Activated CD4-positive, alpha-beta T cell treated with anti-CD3 and anti-CD28 coated beads for 4 hours (primary cell): ENCODE results near the gene GRIP1.

ENCODE experiments used
- DNase-seq, 2 donors: peaks; one replicate each; pipeline ENCODE4 v3.0.0-alpha.2; 2020

GRIP1 gene

DNA sequence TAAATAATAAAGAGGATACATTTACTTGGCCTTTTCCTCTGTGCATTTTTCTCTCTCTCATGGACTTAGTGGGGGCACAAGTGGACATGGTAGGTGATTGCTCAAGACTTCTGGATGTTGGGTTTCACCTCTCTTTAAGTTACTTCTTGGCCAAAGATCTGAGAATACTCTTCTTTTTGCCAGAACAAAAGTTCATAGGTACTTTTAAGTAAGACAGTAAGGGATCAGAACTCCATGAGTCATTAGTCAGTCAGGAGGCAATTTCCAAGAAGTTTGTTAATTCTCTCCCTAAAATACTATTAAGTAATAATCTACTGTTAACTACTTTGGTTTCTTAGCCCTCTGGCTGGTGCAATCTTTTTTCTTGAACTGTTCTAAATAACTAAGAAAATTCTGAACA is 84.2 kb downstream of the GRIP1 start:
- DNase-seq: no peak

DNA sequence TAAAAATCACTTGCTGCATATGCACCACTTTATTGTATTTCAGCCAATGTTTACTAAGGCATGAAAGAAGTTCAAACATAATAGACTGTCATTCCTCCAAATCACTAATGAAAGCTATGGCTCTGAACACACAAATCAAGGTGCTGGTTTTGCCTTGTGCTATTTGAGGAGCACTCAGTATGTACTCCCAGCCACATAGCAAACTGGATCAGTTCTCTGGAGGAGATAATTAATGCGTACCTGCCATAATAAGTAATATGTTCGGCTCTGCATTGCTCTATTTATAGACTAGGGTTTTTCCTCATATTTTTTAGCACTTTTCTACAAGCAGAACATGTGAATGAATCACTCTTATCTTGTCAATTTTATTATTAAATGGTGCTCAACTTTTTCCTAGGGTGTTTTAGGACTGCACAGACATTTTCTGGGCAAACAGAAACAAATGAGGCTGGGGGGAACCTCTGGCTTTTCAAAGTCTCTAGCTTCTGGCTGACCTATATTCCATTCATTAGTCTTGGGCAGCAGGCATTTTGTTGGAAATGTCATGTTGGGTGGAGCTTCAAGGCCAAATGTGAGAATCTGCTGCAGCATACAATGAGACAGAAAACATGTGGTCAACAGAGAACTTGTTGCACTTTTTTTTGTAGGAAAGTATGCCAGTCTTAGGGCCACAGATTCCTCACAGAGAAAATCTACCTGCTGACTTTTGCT is 88.4 kb downstream of the GRIP1 start:
- no peak for DNase-seq

DNA sequence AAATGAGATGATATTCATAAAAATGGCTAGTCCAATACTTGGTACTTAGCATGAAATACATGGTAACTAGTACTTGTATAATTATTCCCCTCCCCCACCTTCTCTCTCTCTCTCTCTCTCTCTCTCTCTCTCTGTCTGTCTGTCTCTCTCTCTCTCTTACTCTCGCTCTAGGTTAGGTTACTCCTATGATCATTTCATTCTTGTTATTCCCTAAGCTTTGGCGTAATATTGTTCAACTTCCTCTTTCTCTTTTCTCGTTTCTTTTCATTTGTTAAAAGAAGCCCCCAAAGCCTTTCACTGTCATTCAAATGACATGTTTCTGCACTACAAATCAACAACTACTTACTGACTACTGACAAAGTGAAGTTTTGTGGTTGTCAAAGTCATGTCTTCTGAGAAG is 89.8 kb downstream of the GRIP1 start:
- no peak for DNase-seq

DNA sequence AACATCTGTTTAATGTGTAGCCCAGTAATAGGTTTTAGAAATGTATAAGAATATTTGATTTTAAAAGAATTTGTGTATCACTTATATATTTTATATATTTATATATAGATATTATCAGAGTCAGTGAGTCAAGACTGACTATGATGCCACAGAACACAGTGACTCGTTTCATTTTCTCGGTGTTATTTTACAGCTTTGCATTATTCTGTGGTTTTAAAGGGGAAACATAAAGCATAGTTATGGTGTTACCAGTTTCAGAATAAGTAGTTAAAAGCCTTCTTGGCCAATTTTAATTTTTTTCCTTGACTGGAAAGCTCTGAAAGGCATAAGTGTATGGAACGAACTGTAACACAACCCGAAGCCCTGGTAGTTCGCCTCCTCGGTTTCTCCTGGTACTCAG is 91.0 kb downstream of the GRIP1 start:
- DNase-seq: no peak

DNA sequence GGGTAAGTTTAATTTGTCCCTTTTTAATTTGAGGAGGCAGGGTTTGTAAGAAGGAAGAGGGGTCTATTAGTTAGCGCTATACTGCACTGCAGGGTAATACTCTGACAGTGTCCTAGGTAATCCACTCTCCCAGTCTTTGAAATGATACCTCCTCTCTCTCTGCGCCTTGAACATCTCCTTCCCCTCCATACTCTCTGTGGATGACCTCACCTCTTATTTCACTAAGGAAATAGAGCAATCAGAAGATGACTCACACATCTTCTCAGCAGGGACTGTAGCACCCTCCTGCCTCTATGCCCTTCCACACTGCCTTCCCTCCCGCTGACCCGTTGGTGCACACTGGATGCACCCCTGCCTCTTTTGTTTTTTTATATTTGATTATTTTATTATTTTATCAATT is 94.2 kb downstream of the GRIP1 start:
- DNase-seq: no peak

DNA sequence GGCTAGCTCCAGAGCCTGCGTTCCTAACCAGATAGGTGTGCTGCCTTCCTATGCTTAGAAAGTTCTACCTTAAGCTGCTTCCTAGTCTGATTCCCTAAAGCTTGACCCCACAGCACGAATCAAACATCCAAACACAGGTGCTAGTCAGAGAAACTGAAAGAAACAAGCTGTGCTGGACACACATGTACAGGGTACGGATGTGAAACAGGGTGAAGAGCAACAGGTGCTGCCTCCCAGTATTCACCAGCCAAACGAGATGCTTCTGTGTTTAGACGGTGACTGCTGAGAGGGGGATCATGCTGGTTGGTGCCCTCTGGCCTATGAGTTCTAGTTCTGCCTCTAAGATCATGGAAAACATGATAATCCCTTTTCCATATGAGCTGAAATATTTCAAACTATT is 105.3 kb downstream of the GRIP1 start:
- no peak for DNase-seq

DNA sequence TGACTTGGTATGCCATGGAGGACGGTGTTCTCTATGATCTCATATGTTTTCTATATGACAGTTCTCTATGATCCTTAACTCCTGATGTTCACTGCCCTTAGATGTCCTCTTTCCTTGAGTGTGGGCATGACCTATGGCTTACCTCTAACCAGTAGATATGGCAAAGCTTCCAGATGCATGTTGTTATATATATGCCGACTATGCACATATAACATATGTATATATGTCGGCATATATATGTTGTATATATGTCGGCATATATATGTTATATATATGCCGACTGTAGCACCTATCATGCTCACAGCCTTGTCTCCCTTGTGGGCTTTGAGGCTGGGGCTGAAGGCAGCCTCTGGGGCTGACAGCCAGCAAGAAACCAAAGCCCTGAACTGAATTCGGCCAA is 106.0 kb downstream of the GRIP1 start:
- no peak for DNase-seq

DNA sequence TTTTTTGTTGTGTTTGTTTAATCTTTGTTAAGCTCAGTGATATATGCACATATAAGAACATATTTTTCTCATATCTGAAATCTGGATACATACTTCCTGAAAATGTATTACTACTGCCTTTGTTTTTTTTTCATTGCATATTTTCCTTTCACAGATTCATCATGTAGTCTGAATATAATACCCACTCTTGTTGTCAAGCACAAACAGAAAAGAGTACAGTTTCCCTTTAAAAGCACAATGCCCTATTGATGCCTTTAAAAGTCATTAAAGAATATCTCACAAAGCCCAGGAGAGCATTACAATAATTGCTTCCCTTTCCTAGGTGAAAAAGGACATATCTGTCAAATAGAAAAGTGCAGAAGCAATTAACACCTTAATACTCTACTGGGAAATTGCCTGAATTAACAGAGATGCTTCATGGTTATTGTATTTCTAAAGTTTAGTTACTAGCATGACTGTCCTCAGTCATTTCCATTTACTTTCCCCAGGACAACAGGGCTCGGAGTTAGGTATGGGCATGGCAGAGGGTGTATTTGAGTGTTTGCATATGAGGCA is 107.4 kb downstream of the GRIP1 start:
- DNase-seq: no peak

DNA sequence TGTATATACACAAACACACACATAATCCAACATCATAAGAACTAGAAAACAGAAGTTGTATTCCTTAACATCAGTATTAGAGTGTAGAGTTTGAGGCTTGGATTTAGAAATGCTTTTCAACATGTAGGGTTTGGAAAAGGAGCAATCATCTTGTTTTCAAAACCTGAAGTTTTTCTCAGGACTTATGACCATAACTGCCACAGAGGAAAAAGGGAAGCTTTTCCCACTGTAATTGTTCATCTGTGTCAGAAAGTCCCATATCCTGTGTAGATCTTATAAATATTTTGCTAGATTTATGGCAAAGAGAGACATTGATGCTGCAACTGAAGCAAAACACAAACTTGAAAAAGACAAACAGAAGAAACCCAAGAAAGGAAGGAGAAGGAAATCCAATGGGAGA is 115.7 kb downstream of the GRIP1 start:
- DNase-seq: no peak

DNA sequence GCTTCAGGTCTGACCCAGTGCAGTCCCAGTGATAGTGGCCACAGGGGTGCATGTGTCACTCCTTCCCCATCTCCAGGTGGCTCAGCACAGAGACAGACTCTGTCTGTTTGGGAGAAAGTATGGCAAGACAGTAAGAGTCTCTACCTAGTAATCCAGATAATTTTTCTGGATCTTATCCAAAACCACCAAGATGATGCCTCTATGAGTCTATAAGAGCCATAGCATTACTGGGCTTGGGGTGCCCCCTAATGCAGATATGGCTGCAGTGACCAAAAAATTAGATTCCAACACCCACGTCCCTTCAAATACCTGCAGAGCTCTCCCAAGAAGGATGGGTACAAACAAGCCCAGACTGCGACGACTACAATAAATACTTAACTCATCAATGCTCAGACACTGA is 123.8 kb downstream of the GRIP1 start:
- DNase-seq: no peak

DNA sequence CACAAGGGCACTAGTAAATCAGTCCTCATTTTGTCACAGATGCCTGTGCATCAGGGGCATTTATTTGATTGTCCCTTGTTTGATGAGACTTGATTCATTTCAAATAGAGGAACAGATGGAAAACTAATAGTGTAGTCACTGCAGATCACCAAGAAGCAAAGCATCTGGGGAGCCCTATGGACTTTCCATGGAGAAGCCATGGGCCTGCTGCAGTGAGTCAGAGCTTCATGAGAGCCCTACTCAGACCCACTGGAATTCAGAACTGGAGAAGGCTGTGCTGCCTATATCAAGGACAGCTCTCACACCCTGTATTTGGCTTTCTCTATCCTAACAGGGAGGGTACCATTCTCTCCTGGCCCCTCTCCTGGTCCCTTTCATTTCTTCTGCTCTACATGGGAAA is 126.2 kb downstream of the GRIP1 start:
- no peak for DNase-seq

DNA sequence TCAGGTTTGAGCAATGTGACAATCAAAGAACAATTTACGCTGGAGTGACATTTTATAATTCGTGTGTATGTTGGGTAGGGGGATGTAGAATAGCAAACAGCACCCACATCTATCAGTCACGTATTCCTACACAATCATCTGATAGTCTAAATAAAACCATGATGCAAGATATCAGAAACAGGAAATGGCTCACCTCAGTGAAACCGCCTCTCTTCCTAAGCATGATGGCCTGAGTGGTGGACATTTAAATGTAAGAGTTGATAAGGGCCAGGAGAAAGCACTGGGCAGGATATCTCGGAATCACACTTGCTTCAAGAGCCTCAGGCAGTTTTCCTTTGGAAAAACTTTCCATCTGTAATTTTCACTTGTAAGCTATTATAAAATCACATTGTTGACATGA is 128.2 kb downstream of the GRIP1 start:
- no peak for DNase-seq

DNA sequence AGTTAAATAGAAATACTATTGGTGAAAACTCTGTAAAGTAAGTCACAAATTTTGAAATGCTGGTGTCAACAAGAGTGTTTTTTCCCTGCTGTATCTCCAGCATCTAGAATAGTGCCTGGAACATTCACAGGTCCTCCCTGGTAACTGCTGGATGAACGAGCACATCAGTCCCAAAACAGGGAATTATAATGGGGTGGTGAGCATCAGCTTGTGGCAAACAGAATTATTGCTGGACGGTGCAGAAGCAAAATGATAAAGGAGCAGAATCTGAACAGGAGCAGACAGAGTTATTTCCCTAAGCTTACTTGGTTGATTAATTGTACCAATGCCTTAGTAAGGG is 129.9 kb downstream of the GRIP1 start:
- DNase-seq: no peak

DNA sequence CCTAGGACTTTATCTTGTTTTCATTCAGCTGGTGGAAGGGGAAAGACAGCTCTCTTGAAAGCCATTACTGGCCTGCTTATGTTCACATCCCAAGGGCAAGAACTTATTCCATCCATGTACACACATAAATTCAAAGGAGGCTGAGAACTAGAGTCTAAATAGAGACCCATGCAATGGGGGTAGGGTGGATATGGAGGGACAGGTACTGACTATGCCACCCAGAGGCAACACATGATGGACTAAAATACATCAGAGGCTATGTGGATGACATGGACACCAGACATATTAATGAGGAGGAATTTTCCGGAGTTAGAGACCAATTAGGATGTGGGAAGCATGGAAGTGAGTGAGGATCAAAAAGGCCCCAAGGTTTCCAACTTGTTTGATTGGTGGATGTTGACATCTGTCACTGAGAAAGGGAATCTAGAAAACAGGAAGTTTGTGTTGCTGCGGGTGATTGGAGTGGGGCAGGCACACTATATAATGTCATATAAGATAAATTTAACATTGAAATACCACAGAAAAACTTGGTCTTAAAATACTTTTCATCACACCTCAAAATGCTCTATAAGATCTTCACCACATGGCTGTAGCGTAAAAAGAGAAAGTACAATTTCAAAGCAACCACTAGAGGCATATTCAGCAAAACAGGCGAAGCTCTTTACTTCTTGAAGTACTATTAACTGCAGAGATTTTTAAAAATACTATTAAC is 130.4 kb downstream of the GRIP1 start:
- DNase-seq: no peak

DNA sequence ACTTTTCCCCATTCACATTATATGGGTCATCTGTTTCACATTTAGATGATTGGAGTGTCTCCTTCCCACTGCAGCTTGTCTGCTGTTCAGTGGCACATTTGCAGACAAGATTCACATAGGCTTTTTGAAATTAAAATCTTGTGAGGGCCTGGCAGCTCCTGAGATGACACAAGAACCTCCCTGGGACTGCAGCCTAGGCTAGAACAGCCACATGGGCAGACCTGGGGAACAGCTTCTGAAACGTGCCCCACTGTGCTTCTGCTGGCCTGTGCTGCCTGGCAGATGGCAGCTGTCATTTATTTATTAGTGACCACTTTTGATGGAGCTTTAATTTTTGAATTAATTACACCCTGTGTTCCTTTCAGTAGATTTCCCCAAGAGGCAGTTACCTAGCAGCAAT is 137.4 kb downstream of the GRIP1 start:
- DNase-seq: no peak

DNA sequence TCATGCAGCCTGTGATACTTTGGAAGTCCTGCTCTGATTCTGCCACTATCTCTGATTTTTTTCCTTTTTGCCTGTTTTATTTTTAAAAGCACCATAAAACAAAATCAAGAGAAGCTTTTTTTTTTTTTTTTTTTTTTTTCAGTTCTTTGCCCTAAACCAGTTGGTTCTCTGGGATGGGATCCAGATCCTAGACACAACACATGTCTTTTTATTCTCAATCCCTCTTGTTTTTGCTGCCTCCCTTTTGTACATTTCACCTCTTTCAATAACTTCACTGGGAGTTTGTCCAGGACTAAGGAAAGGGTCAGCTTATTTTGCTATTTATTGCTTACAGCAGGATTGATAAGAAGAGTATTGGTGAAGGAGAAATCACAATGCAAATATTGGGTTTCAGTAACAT is 139.4 kb downstream of the GRIP1 start:
- DNase-seq: no peak

DNA sequence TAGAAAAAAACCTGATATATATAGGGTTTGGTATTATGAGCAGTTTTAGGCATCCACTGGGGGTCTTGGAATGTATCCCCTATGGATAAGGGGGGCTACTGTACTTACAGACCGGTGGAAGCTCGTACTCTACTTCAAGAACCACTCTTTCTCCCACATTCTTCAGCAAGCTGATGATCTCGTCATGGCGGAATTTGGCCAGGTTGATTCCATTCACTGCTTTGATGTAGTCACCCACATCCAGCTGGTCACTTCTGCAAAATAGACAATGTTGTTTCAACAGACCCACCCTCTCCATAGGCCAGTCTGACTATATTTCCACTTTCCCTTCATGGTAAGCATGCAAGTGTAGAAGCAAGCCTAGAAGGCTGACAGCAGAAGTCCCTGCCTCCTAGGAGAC is 139.9 kb downstream of the GRIP1 start:
- DNase-seq: no peak

DNA sequence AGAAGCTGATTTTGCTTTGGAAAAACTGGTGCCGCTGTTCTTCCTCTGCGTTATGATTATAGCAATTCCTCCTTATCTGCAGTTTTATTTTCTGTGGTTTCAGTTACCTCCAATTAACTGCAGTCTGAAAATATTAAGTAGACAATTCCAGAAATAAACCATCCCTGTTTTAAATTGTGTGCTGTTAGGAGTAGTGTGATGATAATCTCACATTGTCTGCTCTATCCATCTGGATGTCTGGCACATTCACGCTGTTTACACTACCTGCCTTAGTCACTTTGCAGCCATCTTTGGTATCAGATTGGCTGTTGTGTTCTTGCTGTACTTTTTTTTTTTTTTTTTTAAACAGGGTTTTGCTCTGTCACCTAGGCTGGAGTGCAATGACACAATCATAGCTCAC is 141.0 kb downstream of the GRIP1 start:
- DNase-seq: no peak

DNA sequence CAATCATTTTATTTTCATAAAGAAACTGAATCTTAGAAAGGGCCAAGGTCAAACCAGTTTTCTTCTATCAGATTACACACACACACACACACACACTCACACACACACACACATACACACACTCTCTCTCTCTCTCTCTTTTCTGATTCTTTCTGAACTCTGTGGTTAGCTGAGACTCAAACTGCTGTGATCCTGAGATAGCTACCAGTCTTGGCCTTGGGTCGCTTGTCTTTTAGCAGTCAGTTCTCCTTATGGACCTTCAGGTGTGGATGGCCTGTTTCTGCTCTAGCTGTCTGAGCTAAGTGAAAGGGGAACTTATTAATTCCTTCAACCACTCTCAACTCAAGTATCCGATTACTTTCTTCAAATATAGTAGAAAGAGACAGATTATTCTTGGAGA is 145.1 kb downstream of the GRIP1 start:
- no peak for DNase-seq

DNA sequence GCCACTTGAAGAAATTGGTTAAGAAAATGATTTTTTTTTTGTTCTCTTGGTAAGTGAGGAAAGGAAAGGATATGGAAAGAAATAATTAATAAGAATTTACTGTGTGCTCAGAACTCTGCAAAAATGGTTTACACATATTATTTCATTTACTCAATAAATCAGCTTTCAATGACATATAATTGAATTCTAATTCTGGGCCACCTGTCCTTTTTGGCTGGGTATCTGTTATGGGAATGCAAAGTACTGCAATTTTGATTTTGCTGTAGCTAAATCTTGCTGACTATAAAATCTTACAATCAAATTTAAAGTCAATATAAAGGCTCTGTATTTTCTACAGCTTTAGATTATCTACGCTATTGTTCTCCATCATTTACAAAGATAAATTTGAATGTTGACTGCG is 147.1 kb downstream of the GRIP1 start:
- no peak for DNase-seq

DNA sequence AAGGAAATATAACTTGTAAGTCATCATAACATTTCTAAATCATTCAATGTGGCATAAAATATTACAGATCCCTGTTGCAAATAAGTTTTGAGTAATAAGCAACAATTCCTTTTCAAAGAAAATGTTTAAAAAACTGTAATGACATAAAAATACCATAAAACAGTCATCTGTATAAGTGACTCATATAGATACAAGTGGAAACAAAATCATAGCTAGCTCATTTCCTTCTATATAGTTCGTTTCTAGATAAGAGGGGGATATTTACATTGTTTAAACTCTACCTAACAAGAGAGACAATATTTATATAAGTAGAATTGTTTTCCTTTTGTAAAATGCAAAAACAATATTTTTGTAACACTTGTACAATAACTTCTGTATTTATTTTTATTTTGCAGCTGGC is 148.9 kb downstream of the GRIP1 start:
- DNase-seq: no peak

DNA sequence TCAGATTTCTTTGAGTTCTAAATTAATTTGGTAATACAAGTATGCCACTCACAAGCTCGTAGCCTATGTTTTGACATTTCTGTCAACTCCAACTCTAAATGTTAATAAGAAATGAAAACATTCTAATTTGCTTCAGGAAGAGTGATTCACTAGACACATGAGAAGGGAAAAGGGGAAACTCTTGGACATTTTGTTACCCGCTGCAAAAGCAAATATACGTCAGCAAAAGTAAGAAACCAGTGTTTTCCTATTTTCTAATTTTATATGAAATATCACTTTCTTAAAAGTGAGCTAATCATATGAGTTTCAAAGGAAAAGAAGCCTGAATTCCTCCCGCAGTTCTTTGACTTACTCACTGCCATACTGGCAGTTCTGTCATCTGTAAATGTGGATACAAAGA is 162.3 kb downstream of the GRIP1 start:
- DNase-seq: no peak

DNA sequence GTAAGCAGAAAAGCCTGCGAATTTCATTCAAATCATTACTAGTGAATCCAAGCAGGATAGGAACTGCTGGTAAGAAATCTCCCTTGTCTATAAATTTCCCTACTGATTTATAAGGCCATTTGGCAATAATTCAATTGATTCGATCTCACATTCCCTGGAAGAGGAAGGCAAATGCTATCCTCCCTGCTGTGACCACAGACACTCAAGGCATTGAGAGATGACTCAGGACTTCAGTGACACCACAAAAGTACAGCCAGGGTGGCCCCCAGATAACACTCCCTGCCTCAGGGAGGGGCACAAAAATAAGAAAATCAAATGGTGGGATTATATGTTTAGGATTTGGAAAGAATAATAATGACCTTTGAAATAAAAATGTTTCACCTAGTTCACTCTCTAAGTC is 162.7 kb downstream of the GRIP1 start:
- no peak for DNase-seq

DNA sequence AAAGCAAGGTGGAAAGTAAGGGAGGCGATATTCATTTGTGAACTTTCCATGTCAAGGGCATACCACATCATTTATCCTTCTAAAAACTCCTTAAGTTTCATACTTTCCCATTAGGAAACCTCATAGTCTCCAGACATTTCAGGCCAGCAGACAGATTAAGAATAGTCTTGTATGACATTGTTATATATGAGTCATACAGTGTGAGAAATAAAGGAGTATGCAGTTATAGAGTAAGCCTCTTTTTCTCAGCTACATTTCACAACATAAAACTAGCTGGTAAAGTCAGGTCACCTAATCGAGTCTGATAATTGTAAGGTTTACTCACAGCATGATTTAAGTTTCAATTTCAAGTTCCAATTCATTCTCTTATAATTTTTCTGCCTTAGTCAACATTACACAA is 164.3 kb downstream of the GRIP1 start:
- no peak for DNase-seq

DNA sequence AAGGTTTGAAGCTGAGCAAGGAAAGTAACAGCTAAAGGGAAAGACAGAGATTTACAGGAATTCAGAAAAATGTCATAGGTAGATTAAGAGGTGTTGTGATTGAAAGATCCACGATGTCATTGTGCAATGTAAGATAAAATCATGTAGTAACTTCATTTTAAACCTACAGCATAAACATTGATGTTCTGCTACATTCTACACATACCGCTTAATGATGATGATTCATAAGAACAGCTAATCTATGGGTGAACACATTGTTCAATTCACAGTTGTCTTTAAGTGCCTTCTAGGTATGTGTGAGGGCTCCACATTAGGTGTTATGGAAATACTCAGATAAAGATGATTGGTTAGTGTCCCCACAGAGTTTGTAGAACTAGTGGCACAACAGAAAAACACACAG is 170.9 kb downstream of the GRIP1 start:
- no peak for DNase-seq
